OCI-LY3 (cell line): ENCODE results near the gene ZNF697.

ENCODE experiments used
- CTCF ChIP-seq: fragments of 200-600, 300-600 bp; sonication (generic); IDR thresholded peaks from 2 replicates; pipeline ENCODE4 v1.5.1; 2014; ENCODE audit warnings: antibody characterized with exemption, low read length, low read depth
- EZH2phosphoT487 ChIP-seq: fragments of 200-600 bp; shearing (Covaris generic); IDR thresholded peaks from 2 replicates; pipeline ENCODE4 v1.6.1; 2018; ENCODE audit warnings: antibody characterized with exemption, mixed run types, low read depth

GRCh38 chr1:119667173-119667572 is 19.1 kb upstream of the ZNF697 start:
- TF ChIP-seq CTCF (no peak), EZH2phosphoT487 (no peak)
